Kidney (tissue), 14 donors: ENCODE measurements around the gene CDCA8. TPM values are rescaled to one million over a fixed set of nuclear protein-coding genes. Genes with fewer than 3 reads are reported as not detected.

Experiments used
- DNase-seq, 5 donors: peaks; one replicate each; pipeline ENCODE4 v3.0.0-alpha.2; 2013 to 2020
- FAIRE-seq: peaks from 2 replicates; lab custom pipeline; 2012; peaks lifted over from hg19 to GRCh38; lab: Jason Lieb, UNC
- H3K27ac ChIP-seq, 2 donors: one replicate each; pipeline ENCODE4 v1.7.0; 2013; ENCODE audit warnings: low read depth in 2 of 2, low read length in 2 of 2, inconsistent platforms in 1 of 2
- H3K27me3 ChIP-seq: one replicate; pipeline ENCODE4 v1.7.1; 2013; ENCODE audit warnings: low read length, inconsistent platforms; ENCODE audit not compliant: control insufficient read depth, insufficient read depth
- H3K36me3 ChIP-seq, 3 donors: one replicate each; pipeline versions ENCODE4 v1.7.0 to v1.7.1; 2013; ENCODE audit warnings: low read length in 3 of 3, control low read depth in 1 of 3, inconsistent platforms in 1 of 3; ENCODE audit not compliant: insufficient read depth in 3 of 3, control insufficient read depth in 2 of 3
- H3K4me1 ChIP-seq, 3 donors: one replicate each; pipeline versions ENCODE4 v1.7.0 to v1.7.1; 2013; ENCODE audit warnings: low read length in 3 of 3, inconsistent platforms in 1 of 3, low read depth in 1 of 3; ENCODE audit not compliant: control insufficient read depth in 2 of 3, insufficient read depth in 2 of 3
- H3K4me3 ChIP-seq, 3 donors: one replicate each; pipeline versions ENCODE4 v1.7.0 to v1.8.1; 2013; ENCODE audit warnings: low read length in 3 of 3, control low read depth in 1 of 3, inconsistent platforms in 1 of 3
- H3K9ac ChIP-seq, 3 donors: one replicate each; pipeline versions ENCODE4 v1.7.0 to v1.7.1; 2013; ENCODE audit warnings: low read length in 3 of 3, control low read depth in 1 of 3, inconsistent platforms in 1 of 3
- H3K9me3 ChIP-seq, 3 donors: one replicate each; pipeline versions ENCODE4 v1.7.0 to v1.7.1; 2013; ENCODE audit warnings: low read length in 3 of 3, control low read depth in 1 of 3, inconsistent platforms in 1 of 3; ENCODE audit not compliant: control insufficient read depth in 2 of 3, insufficient read depth in 1 of 3
- CTCF ChIP-seq: IDR thresholded peaks from 3 replicates; pipeline ENCODE4 v1.5.1; 2012; ENCODE audit warnings: mild to moderate bottlenecking, moderate library complexity, borderline replicate concordance; ENCODE audit not compliant: insufficient read depth; ENCODE audit errors: extremely low read depth
- intact Hi-C: fragments of 100-400 bp; cut with DNase I; formaldehyde crosslinking; loops from one replicate; pipeline ENCODE4 v1.11.1; 2022
- polyA plus RNA-seq: library from polyadenylated mRNA; stranded (reverse); fragments of 350-450 nt; fragmentation: Illumina TruSeq; extraction: RNeasy Lipid Tissue Mini Kit (QIAGEN cat#74804); gene quantifications from one replicate; pipeline ENCODE4 v1.2.3, GENCODE V29; 2014; ENCODE audit warnings: low read depth, low replicate concordance; ENCODE audit not compliant: insufficient read depth
- total RNA-seq: library from RNA; stranded (reverse); fragmentation: NEBNext Ultra II Directional; extraction: Animal tissue kit (Norgen Biotek cat#: 25700); gene quantifications from one replicate; pipeline ENCODE4 v1.2.1, GENCODE V29; 2021
- donor health status: control.
- donor health status: control.
- donor health status: control.
- donor health status: control.
- donor health status: control.
- donor health status: DM: yes; HTN: yes; CAD: no.
- donor health status: Normal renal cell carcinoma (clear cell type).

CDCA8 gene
- total and polyA plus RNA-seq, 2 donors from 2014 or later, result 0.71 to 1.0 TPM

DNA sequence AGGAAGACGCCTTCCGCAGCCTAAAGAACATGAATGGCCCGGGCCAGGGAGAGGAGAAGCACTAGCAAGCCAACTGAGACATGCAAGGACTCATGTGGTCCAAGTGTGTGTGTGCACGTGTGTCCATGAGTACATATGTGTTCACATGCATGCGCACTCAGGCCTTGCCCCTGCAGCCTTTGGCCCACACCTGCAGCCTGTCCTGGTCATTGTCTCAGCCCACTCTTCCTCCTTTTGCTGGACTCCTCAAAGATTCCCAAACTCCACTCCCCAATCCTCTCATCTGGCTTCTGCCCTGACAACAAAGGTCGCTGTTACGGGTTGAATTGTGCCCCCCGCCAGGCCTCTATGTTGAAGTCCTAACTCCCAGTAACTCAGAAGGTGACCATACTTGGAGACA, 21.9 kb downstream of the CDCA8 start:
- intact Hi-C loops, result no loop called here
- no peaks in the 10 kb centered on the region for H3K27me3 ChIP-seq
- no peak overlapping the region for H3K27ac ChIP-seq
- no peaks in the 10 kb centered on the region for H3K36me3 ChIP-seq
- no peak overlapping the region for H3K4me3 ChIP-seq
- no peak overlapping the region for H3K9ac ChIP-seq
- TF ChIP-seq CTCF, result no peak
- no peaks in the 10 kb centered on the region for H3K9me3 ChIP-seq
- FAIRE-seq (no peak), DNase-seq (no peak)
- no peaks in the 10 kb centered on the region for H3K4me1 ChIP-seq

DNA sequence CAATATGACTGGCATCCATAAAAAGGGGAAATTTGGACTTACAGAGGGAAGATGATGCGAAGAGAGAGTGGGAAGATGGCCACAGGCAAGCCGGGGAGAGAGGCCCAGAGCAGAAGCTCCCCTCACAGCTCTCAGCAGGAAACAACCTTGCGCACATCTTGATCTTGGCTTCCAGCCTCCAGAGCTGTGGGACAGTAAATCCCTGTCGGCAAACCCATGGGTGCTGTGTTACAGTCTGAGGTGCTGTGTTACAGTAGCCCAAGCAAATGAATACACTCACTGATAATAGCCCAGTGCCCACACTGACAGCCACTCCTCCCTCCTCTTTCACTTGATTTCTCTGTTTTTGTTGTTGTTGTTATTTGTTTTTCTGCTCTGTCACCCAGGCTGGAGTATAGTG, 22.4 kb downstream of the CDCA8 start:
- FAIRE-seq (no peak), DNase-seq (no peak)
- TF ChIP-seq CTCF, result no peak
- H3K4me1 ChIP-seq, result no peaks in the 10 kb centered on the region
- H3K36me3 ChIP-seq, result no peaks in the 10 kb centered on the region
- no peak overlapping the region for H3K9ac ChIP-seq
- H3K27me3 ChIP-seq, result no peaks in the 10 kb centered on the region
- no peak overlapping the region for H3K27ac ChIP-seq
- no peak overlapping the region for H3K4me3 ChIP-seq
- H3K9me3 ChIP-seq, result no peaks in the 10 kb centered on the region
- intact Hi-C loops, result no loop called here

DNA sequence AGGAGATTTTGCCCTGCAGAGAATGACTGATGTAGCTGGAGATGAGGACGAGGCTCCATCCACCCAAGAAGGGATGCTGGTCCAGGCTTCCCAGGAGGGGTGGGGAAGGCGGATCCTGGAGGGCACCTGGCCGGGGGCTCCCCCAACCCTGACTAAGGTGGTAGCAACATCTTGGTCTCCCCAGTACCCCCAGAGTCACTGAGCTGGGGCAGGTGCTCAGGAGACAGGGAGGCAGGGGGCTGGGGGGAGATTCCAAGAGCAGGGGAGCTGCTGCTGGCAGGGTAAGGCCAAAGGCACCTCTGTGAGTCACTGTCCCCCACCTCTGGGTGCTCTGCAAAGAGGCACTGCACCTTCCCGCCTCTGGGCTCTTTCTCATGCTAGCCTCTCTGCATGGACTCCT, 24.0 kb downstream of the CDCA8 start:
- Histone ChIP-seq H3K27ac (no peak overlapping the region), H3K36me3 (no peaks in the 10 kb centered on the region), H3K9me3 (no peaks in the 10 kb centered on the region), H3K9ac (no peak overlapping the region), H3K27me3 (no peaks in the 10 kb centered on the region), H3K4me3 (no peak overlapping the region), H3K4me1 (no peaks in the 10 kb centered on the region)
- no peak for FAIRE-seq
- no peak for DNase-seq
- TF ChIP-seq CTCF, result no peak
- intact Hi-C loops, result no loop called here

DNA sequence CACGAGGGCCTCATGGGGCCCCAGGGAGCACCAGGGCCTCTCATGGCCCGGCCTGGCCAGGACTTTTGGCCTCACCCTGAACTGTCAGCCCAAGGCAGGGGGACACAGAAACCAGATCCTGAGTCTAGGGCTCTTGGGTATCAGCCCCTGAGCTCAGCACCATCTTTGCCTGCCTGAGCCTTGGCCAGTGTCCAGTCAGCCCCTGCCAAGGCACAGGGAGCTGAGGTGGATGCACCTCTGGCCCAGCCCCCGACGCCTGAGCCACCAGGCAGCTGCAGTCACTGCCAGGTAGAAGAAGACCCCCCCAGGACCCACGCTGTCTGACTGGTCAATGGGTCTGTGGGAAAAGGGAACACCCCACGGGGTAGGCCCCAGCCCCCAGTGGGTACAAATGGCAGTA, 25.3 kb downstream of the CDCA8 start:
- H3K9ac ChIP-seq, result no peak overlapping the region
- FAIRE-seq, result no peak

More for the DNA sequence above, 25.3 kb downstream of the CDCA8 start:
- no peak for DNase-seq
- no peaks in the 10 kb centered on the region for H3K27me3 ChIP-seq
- no peak for TF ChIP-seq CTCF
- H3K4me3 ChIP-seq, result no peak overlapping the region
- no peaks in the 10 kb centered on the region for H3K4me1 ChIP-seq
- no peaks in the 10 kb centered on the region for H3K9me3 ChIP-seq
- no peaks in the 10 kb centered on the region for H3K36me3 ChIP-seq
- intact Hi-C loops, result no loop called here
- no peak overlapping the region for H3K27ac ChIP-seq
